HCT116 (cell line): Measurements from ENCODE around the gene MUC22. TPM values are rescaled to one million over a fixed set of nuclear protein-coding genes. Genes with fewer than 3 reads are reported as not detected.
A peak's percentile ranks its signal among the peaks of the same experiment; 100 is the strongest.

Source experiments
- ATAC-seq: fragments of 200-7000 bp; cut with Tn5 transposase; 2 replicates; pipeline ENCODE4 v1.9.1; 2020; ENCODE audit warnings: mild to moderate bottlenecking, moderate library complexity
- BruUV-seq: library from RNA; stranded (reverse); fragments of 400-500 nt; replicated peaks from 2 replicates; lab custom pipeline; 2021; lab: Mats Ljungman, UMichigan
- CTCF ChIA-PET: fragments of 300-600 bp; sonication (Branson Sonifier 250); formaldehyde crosslinking; loops from one replicate; lab custom pipeline; 2021; ENCODE audit warnings: antibody characterized with exemption; lab: Charles Lee
- POLR2A ChIA-PET: fragments of 300-600, 350-600 bp; sonication (Branson Sonifier 250); formaldehyde crosslinking; loops from one replicate; lab custom pipeline; 2021; ENCODE audit warnings: antibody characterized with exemption; lab: Charles Lee
- RAD21 ChIA-PET, 2 experiments: fragments of 300-600 bp; sonication (Branson Sonifier 250); formaldehyde crosslinking; loops; one replicate each; lab custom pipeline; 2023; ENCODE audit warnings: low total read pairs in 2 of 2; ENCODE audit not compliant: uncharacterized antibody in 2 of 2, unreplicated experiment in 2 of 2, low non-redundant PET in 1 of 2; lab: Charles Lee
- DNase-seq: peaks from one replicate; pipeline ENCODE4 v3.0.0-alpha.2; 2010; ENCODE audit warnings: low read depth, low spot score
- H2AFZ ChIP-seq: fragments of 200-600 bp; shearing (Covaris generic), sonication (generic); 2 replicates; pipeline ENCODE4 v1.6.1; 2017; ENCODE audit warnings: low read depth, mixed run types, mixed read lengths, antibody characterized with exemption, low read length; ENCODE audit not compliant: poor library complexity, severe bottlenecking
- H3K27ac ChIP-seq: 2 replicates; pipeline ENCODE4 v1.5.1; 2012; ENCODE audit warnings: low read depth, low read length
- H3K27me3 ChIP-seq: fragments of 200-600 bp; sonication (generic); 2 replicates; pipeline ENCODE4 v1.6.1; 2016; ENCODE audit warnings: mixed run types, low read length, mixed read lengths; ENCODE audit not compliant: insufficient read depth
- H3K36me3 ChIP-seq, 2 experiments: fragments of 200-500 bp in 1 of 2; fragments of 200-600 bp in 1 of 2; sonication (Bioruptor generic) in 1 of 2; sonication (generic) in 1 of 2; 2 replicates each; pipeline versions ENCODE4 v1.5.1 to v1.6.1; 2014 to 2016; ENCODE audit warnings: low read length in 2 of 2, inconsistent platforms in 1 of 2, mixed read lengths in 1 of 2, mixed run types in 1 of 2; ENCODE audit not compliant: insufficient read depth in 2 of 2, control insufficient read depth in 1 of 2
- H3K4me1 ChIP-seq, 2 experiments: fragments of 200-600 bp in 1 of 2; sonication (generic) in 1 of 2; 2 replicates each; pipeline versions ENCODE4 v1.5.1 to v1.6.1; 2012 to 2017; ENCODE audit warnings: low read length in 2 of 2, inconsistent platforms in 1 of 2, mild to moderate bottlenecking in 1 of 2, mixed read lengths in 1 of 2, mixed run types in 1 of 2, moderate library complexity in 1 of 2; ENCODE audit not compliant: insufficient read depth in 2 of 2, control insufficient read depth in 1 of 2
- H3K4me2 ChIP-seq: fragments of 200-600 bp; sonication (generic); 2 replicates; pipeline ENCODE4 v1.6.1; 2017; ENCODE audit warnings: mixed run types, low read length, mixed read lengths
- H3K4me3 ChIP-seq, 2 experiments: fragments of 200-600 bp in 1 of 2; sonication (generic) in 1 of 2; replicated peaks in 1 of 2; 2 replicates each; pipeline ENCODE4 v1.5.1; 2011 to 2016; ENCODE audit warnings: low read length in 2 of 2, control low read depth in 1 of 2, low read depth in 1 of 2, mild to moderate bottlenecking in 1 of 2, mixed read lengths in 1 of 2, mixed run types in 1 of 2
- H3K79me2 ChIP-seq: fragments of 200-600 bp; sonication (generic); 2 replicates; pipeline ENCODE4 v1.6.1; 2017; ENCODE audit warnings: mild to moderate bottlenecking, mixed run types, low read length, moderate library complexity, mixed read lengths; ENCODE audit not compliant: insufficient read depth
- H3K9ac ChIP-seq: fragments of 200-600 bp; sonication (generic); 2 replicates; pipeline ENCODE4 v1.6.1; 2016; ENCODE audit warnings: low read length, mixed read lengths
- H3K9me2 ChIP-seq: fragments of 200-600 bp; sonication (generic), shearing (Covaris generic); 2 replicates; pipeline ENCODE4 v1.6.1; 2017; ENCODE audit warnings: mixed run types, mild to moderate bottlenecking, moderate library complexity; ENCODE audit not compliant: insufficient read depth
- H3K9me3 ChIP-seq, 2 experiments: fragments of 200-500 bp in 1 of 2; fragments of 200-600 bp in 1 of 2; sonication (Bioruptor generic) in 1 of 2; sonication (generic) in 1 of 2; 2 replicates each; pipeline ENCODE4 v1.6.1; 2014 to 2017; ENCODE audit warnings: low read length in 2 of 2, mixed read lengths in 2 of 2, inconsistent platforms in 1 of 2, low read depth in 1 of 2, mild to moderate bottlenecking in 1 of 2, mixed run types in 1 of 2, moderate library complexity in 1 of 2; ENCODE audit not compliant: control insufficient read depth in 1 of 2, insufficient read depth in 1 of 2
- H4K20me1 ChIP-seq: fragments of 200-600 bp; sonication (generic), shearing (Covaris generic); 2 replicates; pipeline ENCODE4 v1.6.1; 2017; ENCODE audit warnings: mixed run types, mild to moderate bottlenecking, moderate library complexity; ENCODE audit not compliant: insufficient read depth
- EGR1 ChIP-seq: IDR thresholded peaks from 2 replicates; pipeline ENCODE4 v1.6.1; 2012; ENCODE audit warnings: low read depth
- EZH2phosphoT487 ChIP-seq: fragments of 200-600 bp; IDR thresholded peaks from 2 replicates; pipeline ENCODE4 v1.6.1; 2018; ENCODE audit warnings: antibody characterized with exemption, borderline replicate concordance
- FOSL1 ChIP-seq: IDR thresholded peaks from 2 replicates; pipeline ENCODE4 v1.6.1; 2012; ENCODE audit warnings: low read depth
- RAD21 ChIP-seq: IDR thresholded peaks from 2 replicates; pipeline ENCODE4 v1.6.1; 2012; ENCODE audit warnings: low read depth, mild to moderate bottlenecking
- SP1 ChIP-seq: IDR thresholded peaks from 2 replicates; pipeline ENCODE4 v1.6.1; 2012; ENCODE audit warnings: low read depth
- intact Hi-C: fragments of 100-400 bp; cut with micrococcal nuclease; formaldehyde crosslinking; loops from 2 replicates; pipeline ENCODE4 v1.10.0; 2022
- total RNA-seq: library from RNA; stranded (reverse); gene quantifications from one replicate; pipeline ENCODE4 v1.2.1, GENCODE V29; 2021; ENCODE audit not compliant: unreplicated experiment
- TF ChIP-seq, protein P1 (sequence below): IDR thresholded peaks from 2 replicates; pipeline ENCODE4 v1.6.1; 2012; ENCODE audit warnings: low read depth
- TF ChIP-seq, protein P2 (sequence below), 3 experiments: fragments of 200-600 bp in 1 of 3; sonication (generic) in 1 of 3; IDR thresholded peaks in 2 of 3; conservative IDR thresholded peaks in 1 of 3; 2 replicates each; pipeline ENCODE4 v1.5.1; 2012 to 2017; ENCODE audit warnings: low read depth in 2 of 3, low read length in 2 of 3, antibody characterized with exemption in 1 of 3, borderline replicate concordance in 1 of 3, control low read depth in 1 of 3, mild to moderate bottlenecking in 1 of 3, mixed read lengths in 1 of 3, mixed run types in 1 of 3, moderate library complexity in 1 of 3; ENCODE audit not compliant: insufficient read depth in 1 of 3

The MUC22 gene
- total RNA-seq, 1 experiment from 2014 or later = not detected

DNA sequence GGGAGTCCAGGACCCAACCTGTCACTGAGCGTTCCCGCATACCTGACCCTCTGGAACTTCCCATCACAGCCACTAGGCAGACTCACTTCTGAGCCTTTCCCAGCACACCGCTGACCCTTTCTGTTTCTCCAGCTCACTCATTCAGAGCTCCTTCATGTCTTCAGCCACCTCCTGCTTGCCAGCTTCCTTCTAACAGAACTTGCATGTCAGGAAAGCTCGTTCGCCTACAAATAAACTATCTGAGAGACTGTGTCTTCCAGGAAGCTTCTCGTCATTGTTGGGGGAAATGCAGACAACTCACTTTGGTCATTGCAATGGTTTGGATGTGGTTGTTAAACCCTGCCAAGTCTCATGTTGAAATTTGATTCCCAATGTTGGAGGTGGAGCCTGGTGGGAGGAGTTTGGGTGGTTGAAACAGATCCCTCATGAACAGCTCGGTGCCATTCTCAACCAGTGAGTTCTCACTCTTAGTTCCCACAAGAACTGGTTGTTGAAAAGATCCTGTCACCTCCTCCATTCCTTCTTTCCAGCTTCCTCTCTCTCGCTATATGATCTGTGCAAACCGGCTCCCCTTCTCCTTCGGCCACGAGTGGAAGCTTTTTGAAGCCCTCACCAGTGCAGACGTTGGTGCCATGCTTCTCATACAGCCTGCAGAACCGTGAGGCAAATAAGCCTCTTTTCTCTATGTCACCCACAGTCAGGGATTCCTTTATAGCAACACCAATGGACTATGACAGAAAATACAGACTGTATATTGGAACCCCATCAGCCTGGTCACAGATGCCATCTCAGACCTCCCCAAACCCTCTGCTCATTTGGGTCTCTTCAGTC, 28.1 kb upstream of the MUC22 start:
- no peak overlapping the region for H3K4me3 ChIP-seq
- ATAC-seq (peak; percentile 86), DNase-seq (no peak)

More for the DNA sequence above, 28.1 kb upstream of the MUC22 start:
- no peaks in the 10 kb centered on the region for H3K9me3 ChIP-seq
- no peaks in the 10 kb centered on the region for H3K79me2 ChIP-seq
- no peaks in the 10 kb centered on the region for H4K20me1 ChIP-seq
- BruUV-seq = no TSS peak
- H3K27me3 ChIP-seq = no peaks in the 10 kb centered on the region
- peaks cover 8 to 9% of the 10 kb centered on the region in 2 experiments; a peak in 3 of 4 replicates for H3K4me1 ChIP-seq
- H3K27ac ChIP-seq = no peak overlapping the region
- H2AFZ ChIP-seq = peak overlapping the region; percentile 52
- no peaks in the 10 kb centered on the region for H3K9me2 ChIP-seq
- no peak overlapping the region for H3K9ac ChIP-seq
- intact Hi-C loops = no loop called here
- TF ChIP-seq, protein P1, sequence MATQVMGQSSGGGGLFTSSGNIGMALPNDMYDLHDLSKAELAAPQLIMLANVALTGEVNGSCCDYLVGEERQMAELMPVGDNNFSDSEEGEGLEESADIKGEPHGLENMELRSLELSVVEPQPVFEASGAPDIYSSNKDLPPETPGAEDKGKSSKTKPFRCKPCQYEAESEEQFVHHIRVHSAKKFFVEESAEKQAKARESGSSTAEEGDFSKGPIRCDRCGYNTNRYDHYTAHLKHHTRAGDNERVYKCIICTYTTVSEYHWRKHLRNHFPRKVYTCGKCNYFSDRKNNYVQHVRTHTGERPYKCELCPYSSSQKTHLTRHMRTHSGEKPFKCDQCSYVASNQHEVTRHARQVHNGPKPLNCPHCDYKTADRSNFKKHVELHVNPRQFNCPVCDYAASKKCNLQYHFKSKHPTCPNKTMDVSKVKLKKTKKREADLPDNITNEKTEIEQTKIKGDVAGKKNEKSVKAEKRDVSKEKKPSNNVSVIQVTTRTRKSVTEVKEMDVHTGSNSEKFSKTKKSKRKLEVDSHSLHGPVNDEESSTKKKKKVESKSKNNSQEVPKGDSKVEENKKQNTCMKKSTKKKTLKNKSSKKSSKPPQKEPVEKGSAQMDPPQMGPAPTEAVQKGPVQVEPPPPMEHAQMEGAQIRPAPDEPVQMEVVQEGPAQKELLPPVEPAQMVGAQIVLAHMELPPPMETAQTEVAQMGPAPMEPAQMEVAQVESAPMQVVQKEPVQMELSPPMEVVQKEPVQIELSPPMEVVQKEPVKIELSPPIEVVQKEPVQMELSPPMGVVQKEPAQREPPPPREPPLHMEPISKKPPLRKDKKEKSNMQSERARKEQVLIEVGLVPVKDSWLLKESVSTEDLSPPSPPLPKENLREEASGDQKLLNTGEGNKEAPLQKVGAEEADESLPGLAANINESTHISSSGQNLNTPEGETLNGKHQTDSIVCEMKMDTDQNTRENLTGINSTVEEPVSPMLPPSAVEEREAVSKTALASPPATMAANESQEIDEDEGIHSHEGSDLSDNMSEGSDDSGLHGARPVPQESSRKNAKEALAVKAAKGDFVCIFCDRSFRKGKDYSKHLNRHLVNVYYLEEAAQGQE = no peak
- TF ChIP-seq EGR1 (no peak), RAD21 (no peak), SP1 (no peak), FOSL1 (no peak), EZH2phosphoT487 (no peak)
- TF ChIP-seq, protein P2, sequence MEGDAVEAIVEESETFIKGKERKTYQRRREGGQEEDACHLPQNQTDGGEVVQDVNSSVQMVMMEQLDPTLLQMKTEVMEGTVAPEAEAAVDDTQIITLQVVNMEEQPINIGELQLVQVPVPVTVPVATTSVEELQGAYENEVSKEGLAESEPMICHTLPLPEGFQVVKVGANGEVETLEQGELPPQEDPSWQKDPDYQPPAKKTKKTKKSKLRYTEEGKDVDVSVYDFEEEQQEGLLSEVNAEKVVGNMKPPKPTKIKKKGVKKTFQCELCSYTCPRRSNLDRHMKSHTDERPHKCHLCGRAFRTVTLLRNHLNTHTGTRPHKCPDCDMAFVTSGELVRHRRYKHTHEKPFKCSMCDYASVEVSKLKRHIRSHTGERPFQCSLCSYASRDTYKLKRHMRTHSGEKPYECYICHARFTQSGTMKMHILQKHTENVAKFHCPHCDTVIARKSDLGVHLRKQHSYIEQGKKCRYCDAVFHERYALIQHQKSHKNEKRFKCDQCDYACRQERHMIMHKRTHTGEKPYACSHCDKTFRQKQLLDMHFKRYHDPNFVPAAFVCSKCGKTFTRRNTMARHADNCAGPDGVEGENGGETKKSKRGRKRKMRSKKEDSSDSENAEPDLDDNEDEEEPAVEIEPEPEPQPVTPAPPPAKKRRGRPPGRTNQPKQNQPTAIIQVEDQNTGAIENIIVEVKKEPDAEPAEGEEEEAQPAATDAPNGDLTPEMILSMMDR (IDR thresholded peaks at IDR 0.05 in 2 of 3, conservative IDR thresholded peaks at IDR 0.05 in 1 of 3; ENCODE audit: borderline replicate concordance in 1 of 3, insufficient read depth in 1 of 3, low read depth in 2 of 3, low read length in 2 of 3) = peak in 2 of 3 experiments; percentile 37 to 39; a peak in 4 of 6 replicates
- ChIA-PET POLR2A (no interaction called here), RAD21 (no interaction called here), CTCF (interaction anchor here (1.1 kb wide), 1 partner anchor 62 kb away, joined by 3 read pairs; no protein-coding TSS in a partner anchor)
- no peak overlapping the region for H3K4me2 ChIP-seq
- no peaks in the 10 kb centered on the region for H3K36me3 ChIP-seq
